Measurements from ENCODE around the gene LTB4R.
A peak's percentile ranks its signal among the peaks of the same experiment; 100 is the strongest.

The LTB4R gene, protein sequence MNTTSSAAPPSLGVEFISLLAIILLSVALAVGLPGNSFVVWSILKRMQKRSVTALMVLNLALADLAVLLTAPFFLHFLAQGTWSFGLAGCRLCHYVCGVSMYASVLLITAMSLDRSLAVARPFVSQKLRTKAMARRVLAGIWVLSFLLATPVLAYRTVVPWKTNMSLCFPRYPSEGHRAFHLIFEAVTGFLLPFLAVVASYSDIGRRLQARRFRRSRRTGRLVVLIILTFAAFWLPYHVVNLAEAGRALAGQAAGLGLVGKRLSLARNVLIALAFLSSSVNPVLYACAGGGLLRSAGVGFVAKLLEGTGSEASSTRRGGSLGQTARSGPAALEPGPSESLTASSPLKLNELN

DNA sequence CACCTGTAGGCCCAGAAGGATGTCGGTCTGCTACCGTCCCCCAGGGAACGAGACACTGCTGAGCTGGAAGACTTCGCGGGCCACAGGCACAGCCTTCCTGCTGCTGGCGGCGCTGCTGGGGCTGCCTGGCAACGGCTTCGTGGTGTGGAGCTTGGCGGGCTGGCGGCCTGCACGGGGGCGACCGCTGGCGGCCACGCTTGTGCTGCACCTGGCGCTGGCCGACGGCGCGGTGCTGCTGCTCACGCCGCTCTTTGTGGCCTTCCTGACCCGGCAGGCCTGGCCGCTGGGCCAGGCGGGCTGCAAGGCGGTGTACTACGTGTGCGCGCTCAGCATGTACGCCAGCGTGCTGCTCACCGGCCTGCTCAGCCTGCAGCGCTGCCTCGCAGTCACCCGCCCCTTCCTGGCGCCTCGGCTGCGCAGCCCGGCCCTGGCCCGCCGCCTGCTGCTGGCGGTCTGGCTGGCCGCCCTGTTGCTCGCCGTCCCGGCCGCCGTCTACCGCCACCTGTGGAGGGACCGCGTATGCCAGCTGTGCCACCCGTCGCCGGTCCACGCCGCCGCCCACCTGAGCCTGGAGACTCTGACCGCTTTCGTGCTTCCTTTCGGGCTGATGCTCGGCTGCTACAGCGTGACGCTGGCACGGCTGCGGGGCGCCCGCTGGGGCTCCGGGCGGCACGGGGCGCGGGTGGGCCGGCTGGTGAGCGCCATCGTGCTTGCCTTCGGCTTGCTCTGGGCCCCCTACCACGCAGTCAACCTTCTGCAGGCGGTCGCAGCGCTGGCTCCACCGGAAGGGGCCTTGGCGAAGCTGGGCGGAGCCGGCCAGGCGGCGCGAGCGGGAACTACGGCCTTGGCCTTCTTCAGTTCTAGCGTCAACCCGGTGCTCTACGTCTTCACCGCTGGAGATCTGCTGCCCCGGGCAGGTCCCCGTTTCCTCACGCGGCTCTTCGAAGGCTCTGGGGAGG lies at the start of gene LTB4R:
Gene LTB4R (plus strand): TSS at position 857 of the 959 bp plus-strand sequence. CDS start 4,150 bp downstream, outside the sequence.
- TF ChIP-seq CTCF (IDR thresholded peaks at IDR 0.05; ENCODE audit: control insufficient read depth, insufficient read depth, low read depth, low read length, missing control alignments): peak; percentile 18
- H3K4me3 ChIP-seq (ENCODE audit: control insufficient read depth, low read depth, low read length): no peak within 1 kb of the TSS
- no peak for DNase-seq (ENCODE audit: low read depth)

GRCh38 chr14:24261969-24262327 lies 49.4 kb upstream of the LTB4R start:
- no peak for DNase-seq (ENCODE audit: low read depth)
- no peak overlapping the region for H3K4me3 ChIP-seq (ENCODE audit: control insufficient read depth, low read depth, low read length)
- TF ChIP-seq CTCF (IDR thresholded peaks at IDR 0.05; ENCODE audit: control insufficient read depth, insufficient read depth, low read depth, low read length, missing control alignments): no peak

- no peak within 1 kb of the TSS for H3K4me3 ChIP-seq (ENCODE audit: control insufficient read depth, low read depth, low read length)
- TF ChIP-seq CTCF (IDR thresholded peaks at IDR 0.05; ENCODE audit: control insufficient read depth, insufficient read depth, low read depth, low read length, missing control alignments): no peak
- no peak for DNase-seq (ENCODE audit: low read depth)
These were observed 48.2 kb upstream of the LTB4R start, which contains the start of gene TGM1 for GRCh38 chr14:24262821-24263733. TSS of gene TGM1 (minus strand) at chr14:24263177. CDS start at chr14:24262352, 825 bp downstream.

DNA sequence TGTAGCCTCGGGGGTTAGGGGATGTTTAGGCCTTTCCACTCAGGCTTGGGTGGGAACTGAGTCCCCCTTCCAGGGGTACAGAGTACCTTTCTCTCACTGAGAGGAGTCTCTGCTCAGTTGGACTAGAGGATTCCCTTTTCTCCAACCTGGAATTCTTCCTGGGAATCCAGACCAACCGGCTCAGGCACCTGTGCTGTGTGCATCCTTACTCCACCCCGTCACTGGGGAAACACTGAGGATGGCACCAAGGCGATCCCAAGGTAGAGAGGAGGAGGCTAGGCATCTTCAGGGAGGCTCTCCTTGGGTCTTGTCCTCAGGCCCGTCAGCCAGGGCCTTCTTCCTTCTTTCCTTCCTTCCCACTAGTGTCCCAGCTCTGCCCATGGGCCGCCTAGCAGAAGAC lies 47.5 kb upstream of the LTB4R start:
- H3K4me3 ChIP-seq (ENCODE audit: control insufficient read depth, low read depth, low read length): no peak overlapping the region
- DNase-seq (ENCODE audit: low read depth): no peak
- TF ChIP-seq CTCF (IDR thresholded peaks at IDR 0.05; ENCODE audit: control insufficient read depth, insufficient read depth, low read depth, low read length, missing control alignments): no peak

DNA sequence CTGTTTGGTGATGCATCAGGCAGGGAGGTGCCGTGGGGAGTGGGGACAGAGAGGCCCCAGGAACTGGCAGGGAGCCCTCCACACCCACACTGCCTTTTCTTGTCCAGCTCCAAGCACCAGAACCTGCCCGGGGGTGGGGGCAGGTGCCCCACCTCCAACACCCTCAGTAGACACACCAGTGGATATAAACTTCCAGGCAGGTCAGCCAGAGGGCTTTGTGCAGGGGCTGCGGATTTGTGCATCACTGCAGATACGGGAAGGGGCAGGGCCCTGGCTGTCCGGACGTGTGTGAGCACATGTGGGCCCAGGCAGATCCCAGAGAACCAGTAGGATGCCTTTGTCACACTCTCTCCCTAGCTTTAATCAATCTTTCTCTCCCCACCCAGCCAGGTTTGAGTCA lies 47.0 kb upstream of the LTB4R start:
- H3K4me3 ChIP-seq (ENCODE audit: control insufficient read depth, low read depth, low read length): no peak overlapping the region
- DNase-seq (ENCODE audit: low read depth): no peak
- TF ChIP-seq CTCF (IDR thresholded peaks at IDR 0.05; ENCODE audit: control insufficient read depth, insufficient read depth, low read depth, low read length, missing control alignments): no peak
